IMR-90 (cell line): Measurements from ENCODE around the gene RHOB. TPM values are rescaled to one million over a fixed set of nuclear protein-coding genes. Genes with fewer than 3 reads are reported as not detected.

Experiments
- ATAC-seq: fragments of 200-7000 bp; cut with Tn5 transposase; 2 replicates; pipeline ENCODE4 v1.9.1; 2020; ENCODE audit warnings: low read depth, mild to moderate bottlenecking, moderate library complexity
- BruUV-seq: library from RNA; stranded (reverse); fragments of 400-500 nt; replicated peaks from 2 replicates; lab custom pipeline; 2021; lab: Mats Ljungman, UMichigan
- CTCF ChIA-PET: fragments of 300-600 bp; formaldehyde crosslinking; extraction: SDS; loops from one replicate; lab custom pipeline; 2021; ENCODE audit warnings: antibody characterized with exemption; lab: Yijun Ruan, JAX
- POLR2A ChIA-PET: fragments of 300-600 bp; sonication (Branson Sonifier 250); formaldehyde crosslinking; loops from one replicate; lab custom pipeline; 2022; ENCODE audit warnings: antibody characterized with exemption; ENCODE audit not compliant: unreplicated experiment; lab: Charles Lee
- DNase-seq: peaks from one replicate; pipeline ENCODE4 v3.0.0; 2013
- H2AFZ ChIP-seq: replicated peaks from 2 replicates; pipeline ENCODE3; 2013; ENCODE audit warnings: low read length, mild to moderate bottlenecking; ENCODE audit not compliant: poor library complexity
- H2AK5ac ChIP-seq: 2 replicates; pipeline ENCODE4 v1.6.1; 2013; ENCODE audit warnings: low read depth, low read length, inconsistent platforms
- H2AK9ac ChIP-seq: replicated peaks from 2 replicates; pipeline ENCODE3; 2013; ENCODE audit warnings: mild to moderate bottlenecking, low read depth, low read length, moderate library complexity; ENCODE audit not compliant: poor library complexity
- H2BK120ac ChIP-seq: 2 replicates; pipeline ENCODE4 v1.6.1; 2013; ENCODE audit warnings: low read depth, low read length, inconsistent platforms
- H2BK15ac ChIP-seq: 3 replicates; pipeline ENCODE4 v1.6.1; 2013; ENCODE audit warnings: low read depth, low read length, inconsistent platforms
- H2BK20ac ChIP-seq: 2 replicates; pipeline ENCODE4 v1.6.1; 2013; ENCODE audit warnings: low read depth, mild to moderate bottlenecking, inconsistent platforms, low read length, moderate library complexity
- H2BK5ac ChIP-seq: 2 replicates; pipeline ENCODE4 v1.6.1; 2013; ENCODE audit warnings: mild to moderate bottlenecking, low read depth, low read length, inconsistent platforms; ENCODE audit not compliant: poor library complexity, severe bottlenecking
- H3K14ac ChIP-seq: replicated peaks from 2 replicates; pipeline ENCODE4 v1.6.1; 2013; ENCODE audit warnings: low read depth, low read length, inconsistent platforms
- H3K18ac ChIP-seq: 2 replicates; pipeline ENCODE4 v1.6.1; 2013; ENCODE audit warnings: low read depth, low read length, control low read depth
- H3K23ac ChIP-seq: 2 replicates; pipeline ENCODE4 v1.6.1; 2013; ENCODE audit warnings: low read depth, low read length, inconsistent platforms
- H3K27ac ChIP-seq: 2 replicates; pipeline ENCODE4 v1.5.1; 2013; ENCODE audit warnings: mild to moderate bottlenecking, control low read depth, low read length; ENCODE audit not compliant: insufficient read depth
- H3K27me3 ChIP-seq: 2 replicates; pipeline ENCODE4 v1.6.1; 2013; ENCODE audit warnings: low read length; ENCODE audit not compliant: control insufficient read depth, insufficient read depth
- H3K36me3 ChIP-seq: 2 replicates; pipeline ENCODE4 v1.6.1; 2013; ENCODE audit warnings: low read length, mixed read lengths; ENCODE audit not compliant: control insufficient read depth, insufficient read depth
- H3K4ac ChIP-seq: 2 replicates; pipeline ENCODE4 v1.6.1; 2013; ENCODE audit warnings: low read depth, low read length, inconsistent platforms
- H3K4me1 ChIP-seq: 2 replicates; pipeline ENCODE4 v1.6.1; 2013; ENCODE audit warnings: low read length, mixed read lengths; ENCODE audit not compliant: control insufficient read depth, insufficient read depth
- H3K4me2 ChIP-seq: 2 replicates; pipeline ENCODE4 v1.6.1; 2013; ENCODE audit warnings: low read depth, mild to moderate bottlenecking, control low read depth, low read length, moderate library complexity
- H3K4me3 ChIP-seq: 2 replicates; pipeline ENCODE4 v1.5.1; 2013; ENCODE audit warnings: low read depth, mild to moderate bottlenecking, control low read depth, low read length, moderate library complexity; ENCODE audit not compliant: insufficient read depth
- H3K56ac ChIP-seq: 2 replicates; pipeline ENCODE4 v1.6.1; 2013; ENCODE audit warnings: low read length, inconsistent platforms; ENCODE audit not compliant: insufficient read depth; ENCODE audit errors: extremely low read depth
- H3K79me1 ChIP-seq, 2 experiments: 2 replicates each; pipeline ENCODE4 v1.6.1; 2013; ENCODE audit warnings: low read length in 2 of 2, inconsistent platforms in 1 of 2, low read depth in 1 of 2
- H3K9ac ChIP-seq: 2 replicates; pipeline ENCODE4 v1.6.1; 2013; ENCODE audit warnings: low read depth, low read length, control low read depth
- H3K9me1 ChIP-seq: 2 replicates; pipeline ENCODE4 v1.6.1; 2013; ENCODE audit warnings: low read length, inconsistent platforms; ENCODE audit not compliant: insufficient read depth
- H3K9me3 ChIP-seq: 2 replicates; pipeline ENCODE4 v1.6.1; 2013; ENCODE audit warnings: low read length; ENCODE audit not compliant: control insufficient read depth, insufficient read depth
- H4K20me1 ChIP-seq: 2 replicates; pipeline ENCODE4 v1.6.1; 2013; ENCODE audit warnings: low read length, inconsistent platforms; ENCODE audit not compliant: insufficient read depth
- H4K5ac ChIP-seq: 2 replicates; pipeline ENCODE4 v1.6.1; 2013; ENCODE audit warnings: mild to moderate bottlenecking, low read depth, low read length, control low read depth
- H4K8ac ChIP-seq, 2 experiments: 2 replicates each; pipeline ENCODE4 v1.6.1; 2013; ENCODE audit warnings: low read depth in 2 of 2, low read length in 2 of 2, control low read depth in 1 of 2, inconsistent platforms in 1 of 2
- H4K91ac ChIP-seq: 2 replicates; pipeline ENCODE4 v1.6.1; 2013; ENCODE audit warnings: low read depth, low read length, inconsistent platforms; ENCODE audit not compliant: insufficient read depth
- CEBPB ChIP-seq: IDR thresholded peaks from 2 replicates; pipeline ENCODE4 v1.6.1; 2012; ENCODE audit warnings: low read depth, low read length, improper control_type of control experiment
- MAZ ChIP-seq: IDR thresholded peaks from 2 replicates; pipeline ENCODE4 v1.6.1; 2012; ENCODE audit warnings: low read depth, mild to moderate bottlenecking, low read length, improper control_type of control experiment, moderate library complexity, borderline replicate concordance
- RAD21 ChIP-seq: IDR thresholded peaks from 2 replicates; pipeline ENCODE4 v1.6.1; 2012; ENCODE audit warnings: low read length, improper control_type of control experiment
- WGBS, 2 experiments: methylation state at CpG; one replicate each; pipeline versions ENCODE4 v1.1.5 to v1.1.7; 2013; ENCODE audit warnings: missing lambda C conversion rate in 2 of 2; ENCODE audit not compliant: insufficient read length in 1 of 2; ENCODE audit errors: extremely low coverage in 2 of 2; 5-methylcytosine and 5-hydroxymethylcytosine counted together
- dilution Hi-C: fragments of 300-500 bp; cut with HindIII; formaldehyde crosslinking; loops from one replicate; pipeline ENCODE4 v1.14.3; 2018; ENCODE audit warnings: low sequenced_read_pairs; ENCODE audit not compliant: unreplicated experiment
- in situ Hi-C: fragments of 300-500 bp; cut with MboI; formaldehyde crosslinking; loops from 3 replicates; pipeline ENCODE4 v1.14.3; 2019; ENCODE audit warnings: low sequenced_read_pairs, inconsistent platforms, mixed read lengths
- intact Hi-C: fragments of 100-400 bp; cut with micrococcal nuclease; formaldehyde crosslinking; loops from 2 replicates; pipeline ENCODE4 v1.10.0; 2022
- polyA plus RNA-seq, 3 experiments: library from polyadenylated mRNA; depleted of rRNA; stranded (reverse); fragments of >200 nt; gene quantifications; 2 replicates each; pipeline ENCODE4 v1.2.3, GENCODE V29; 2012; ENCODE audit warnings: low replicate concordance in 1 of 3
- total RNA-seq: library from RNA; depleted of rRNA; stranded (reverse); fragments of >200 nt; gene quantifications from 2 replicates; pipeline ENCODE4 v1.2.3, GENCODE V29; 2012

The RHOB gene
- total and polyA plus RNA-seq, 2 of the 4 experiments (the other 2 are of a cell fraction) = 112 to 149 TPM

- dilution Hi-C loops (no loop called here), intact Hi-C loops (loop anchor here (1.0 to 2.0 kb wide), 3 partner anchors 44 to 167 kb away; no protein-coding TSS in a partner anchor), in situ Hi-C loops (loop anchor here (5.0 kb wide), 1 partner anchor 41 kb away; no protein-coding TSS in a partner anchor)
- H3K4me1 ChIP-seq = peaks cover 14% of the 10 kb centered on the region
- H3K4ac ChIP-seq = peak overlapping the region; percentile 11
- H3K14ac ChIP-seq = no peak overlapping the region
- peaks cover 4% of the 10 kb centered on the region for H3K9me1 ChIP-seq
- peaks cover 39% of the 10 kb centered on the region for H4K20me1 ChIP-seq
- H4K91ac ChIP-seq = no peak overlapping the region
- H2BK20ac ChIP-seq = no peak overlapping the region
- no peaks in the 10 kb centered on the region for H3K9me3 ChIP-seq
- H2AFZ ChIP-seq = no peak overlapping the region
- H2AK5ac ChIP-seq = no peak overlapping the region
- peak overlapping the region; percentile 16 for H2BK5ac ChIP-seq
- no peak overlapping the region for H3K4me3 ChIP-seq
- H3K79me1 ChIP-seq = peaks cover 3 to 35% of the 10 kb centered on the region in 2 experiments
- CTCF ChIA-PET = no interaction called here
- no peak for DNase-seq
- H3K27ac ChIP-seq = peak overlapping the region; percentile 52; the same call in 1 of the 2 replicates
- TF ChIP-seq CEBPB (peak; percentile 81), RAD21 (no peak), MAZ (no peak)
- H3K56ac ChIP-seq = no peak overlapping the region
- H3K18ac ChIP-seq = no peak overlapping the region
- H2BK120ac ChIP-seq = no peak overlapping the region; the same call in 1 of the 2 replicates
- no peak overlapping the region for H2AK9ac ChIP-seq
- H3K36me3 ChIP-seq = peaks cover 6% of the 10 kb centered on the region
- H2BK15ac ChIP-seq = no peak overlapping the region
- ATAC-seq = no peak
- H4K8ac ChIP-seq = no peak overlapping the region
- POLR2A ChIA-PET = no interaction called here
- no TSS peak for BruUV-seq
- no peak overlapping the region for H4K5ac ChIP-seq
- no peak overlapping the region for H3K9ac ChIP-seq
- peak overlapping the region; percentile 24; the same call in 1 of the 2 replicates for H3K23ac ChIP-seq
- H3K27me3 ChIP-seq = no peaks in the 10 kb centered on the region
- no peak overlapping the region for H3K4me2 ChIP-seq
- WGBS, 2 experiments = no CpG with 5 or more reads among the region's 3 CpGs
Measured at GRCh38 chr2:20451000-20451290, 4.1 kb downstream of the RHOB start.
